DOHH2 (cell line): ENCODE results near the gene F8.

Experiments used
- EZH2phosphoT487 ChIP-seq: fragments of 200-600 bp; sonication (generic); IDR thresholded peaks from 2 replicates; pipeline ENCODE4 v1.6.1; 2017; ENCODE audit warnings: borderline replicate concordance, mild to moderate bottlenecking, antibody characterized with exemption, low read length, moderate library complexity, mixed read lengths
- TF ChIP-seq, protein P1 (sequence below): fragments of 200-600 bp; sonication (generic); IDR thresholded peaks from one replicate; pipeline ENCODE4 v1.5.1; 2014; ENCODE audit warnings: antibody characterized with exemption, mild to moderate bottlenecking, low read depth, low read length; ENCODE audit not compliant: poor library complexity, severe bottlenecking

DNA sequence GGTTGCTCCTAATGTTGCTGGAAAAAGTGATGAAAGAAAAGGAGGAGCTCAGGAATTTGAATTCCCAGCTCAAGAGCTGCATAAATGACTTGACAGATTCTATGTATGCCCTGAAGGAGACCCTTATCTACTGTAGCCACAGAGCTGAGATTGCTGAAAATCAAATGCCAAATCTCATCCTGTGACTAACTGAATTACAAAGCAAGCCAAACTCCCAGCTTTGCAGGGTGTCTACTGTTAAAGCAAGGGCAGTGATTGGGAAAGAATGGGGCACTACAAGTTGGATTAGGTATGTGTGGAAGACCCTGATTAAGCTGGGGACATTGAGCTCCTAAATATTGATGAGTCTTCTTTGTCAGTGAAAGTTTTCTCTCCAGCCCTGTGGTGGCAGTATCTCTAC is 167.3 kb downstream of the F8 start:
- TF ChIP-seq, protein P1, sequence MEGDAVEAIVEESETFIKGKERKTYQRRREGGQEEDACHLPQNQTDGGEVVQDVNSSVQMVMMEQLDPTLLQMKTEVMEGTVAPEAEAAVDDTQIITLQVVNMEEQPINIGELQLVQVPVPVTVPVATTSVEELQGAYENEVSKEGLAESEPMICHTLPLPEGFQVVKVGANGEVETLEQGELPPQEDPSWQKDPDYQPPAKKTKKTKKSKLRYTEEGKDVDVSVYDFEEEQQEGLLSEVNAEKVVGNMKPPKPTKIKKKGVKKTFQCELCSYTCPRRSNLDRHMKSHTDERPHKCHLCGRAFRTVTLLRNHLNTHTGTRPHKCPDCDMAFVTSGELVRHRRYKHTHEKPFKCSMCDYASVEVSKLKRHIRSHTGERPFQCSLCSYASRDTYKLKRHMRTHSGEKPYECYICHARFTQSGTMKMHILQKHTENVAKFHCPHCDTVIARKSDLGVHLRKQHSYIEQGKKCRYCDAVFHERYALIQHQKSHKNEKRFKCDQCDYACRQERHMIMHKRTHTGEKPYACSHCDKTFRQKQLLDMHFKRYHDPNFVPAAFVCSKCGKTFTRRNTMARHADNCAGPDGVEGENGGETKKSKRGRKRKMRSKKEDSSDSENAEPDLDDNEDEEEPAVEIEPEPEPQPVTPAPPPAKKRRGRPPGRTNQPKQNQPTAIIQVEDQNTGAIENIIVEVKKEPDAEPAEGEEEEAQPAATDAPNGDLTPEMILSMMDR: no peak
- TF ChIP-seq EZH2phosphoT487: no peak
